Common myeloid progenitor, CD34-positive (primary cell): Measurements from ENCODE around the gene FHIT.

Source experiments
- CTCF ChIA-PET: fragments of 350-600 bp; sonication (Branson Sonifier 250); formaldehyde crosslinking; loops from one replicate; lab custom pipeline; 2021; ENCODE audit warnings: antibody characterized with exemption; lab: Charles Lee
- POLR2A ChIA-PET: fragments of 350-600 bp; sonication (Branson Sonifier 250); formaldehyde crosslinking; loops from one replicate; lab custom pipeline; 2021; ENCODE audit warnings: antibody characterized with exemption; lab: Charles Lee
- DNase-seq, 3 donors: peaks; one replicate each; pipeline versions ENCODE4 v3.0.0 to v3.0.0-alpha.2; 2013
- H3K27ac ChIP-seq, 2 experiments: 1 replicate in 1 of 2; 2 replicates in 1 of 2; pipeline ENCODE4 v1.7.0; 2013; ENCODE audit warnings: inconsistent platforms in 2 of 2, low read length in 2 of 2, mild to moderate bottlenecking in 2 of 2, low read depth in 1 of 2, moderate library complexity in 1 of 2; ENCODE audit not compliant: severe bottlenecking in 2 of 2, insufficient read depth in 1 of 2, poor library complexity in 1 of 2
- H3K27me3 ChIP-seq, 5 experiments: replicated peaks in 2 of 5; 1 replicate in 3 of 5; 2 replicates in 2 of 5; pipeline versions ENCODE4 v1.6.1 to v1.7.0; 2013; ENCODE audit warnings: low read length in 4 of 5, mild to moderate bottlenecking in 2 of 5, moderate library complexity in 2 of 5, inconsistent platforms in 1 of 5; ENCODE audit not compliant: insufficient read depth in 5 of 5, control insufficient read depth in 4 of 5
- H3K36me3 ChIP-seq, 4 experiments: 1 replicate in 2 of 4; 2 replicates in 2 of 4; pipeline versions ENCODE4 v1.6.1 to v1.7.0; 2013; ENCODE audit warnings: low read length in 3 of 4, control low read depth in 1 of 4, mild to moderate bottlenecking in 1 of 4; ENCODE audit not compliant: control insufficient read depth in 4 of 4, insufficient read depth in 4 of 4
- H3K4me1 ChIP-seq, 4 experiments: 1 replicate in 3 of 4; 2 replicates in 1 of 4; pipeline versions ENCODE4 v1.6.1 to v1.7.1; 2013; ENCODE audit warnings: low read length in 3 of 4, mild to moderate bottlenecking in 3 of 4, control low read depth in 1 of 4, inconsistent platforms in 1 of 4, moderate library complexity in 1 of 4; ENCODE audit not compliant: control insufficient read depth in 4 of 4, insufficient read depth in 4 of 4; ENCODE audit errors: control extremely low read depth in 1 of 4
- H3K4me3 ChIP-seq, 7 experiments: 1 replicate in 4 of 7; 2 replicates in 3 of 7; pipeline versions ENCODE4 v1.5.1 to v1.7.0; 2013; ENCODE audit warnings: mild to moderate bottlenecking in 7 of 7, low read length in 6 of 7, moderate library complexity in 6 of 7, inconsistent platforms in 2 of 7, low read depth in 2 of 7, control low read depth in 1 of 7; ENCODE audit not compliant: insufficient read depth in 4 of 7, control insufficient read depth in 1 of 7; ENCODE audit errors: extremely low read depth in 1 of 7
- H3K9me3 ChIP-seq, 5 experiments: 1 replicate in 4 of 5; 2 replicates in 1 of 5; pipeline versions ENCODE4 v1.6.1 to v1.7.1; 2013; ENCODE audit warnings: low read length in 4 of 5, mild to moderate bottlenecking in 2 of 5, inconsistent platforms in 1 of 5, low read depth in 1 of 5, moderate library complexity in 1 of 5; ENCODE audit not compliant: control insufficient read depth in 4 of 5, insufficient read depth in 2 of 5; ENCODE audit errors: control extremely low read depth in 1 of 5
- WGBS: methylation state at CpG from one replicate; pipeline ENCODE4 v1.1.5; 2013; ENCODE audit not compliant: insufficient coverage; 5-methylcytosine and 5-hydroxymethylcytosine counted together

FHIT gene

GRCh38 chr3:60355825-60356224 lies 895.4 kb downstream of the FHIT start:
- Histone ChIP-seq H3K36me3 (no peaks in the 10 kb centered on the region), H3K4me1 (no peaks in the 10 kb centered on the region), H3K4me3 (no peak overlapping the region), H3K27ac (no peak overlapping the region), H3K27me3 (no peaks in the 10 kb centered on the region), H3K9me3 (no peaks in the 10 kb centered on the region)
- ChIA-PET CTCF (no interaction called here), POLR2A (no interaction called here)
- WGBS = no CpG with 5 or more reads among the region's 2 CpGs
- no peak for DNase-seq

DNA sequence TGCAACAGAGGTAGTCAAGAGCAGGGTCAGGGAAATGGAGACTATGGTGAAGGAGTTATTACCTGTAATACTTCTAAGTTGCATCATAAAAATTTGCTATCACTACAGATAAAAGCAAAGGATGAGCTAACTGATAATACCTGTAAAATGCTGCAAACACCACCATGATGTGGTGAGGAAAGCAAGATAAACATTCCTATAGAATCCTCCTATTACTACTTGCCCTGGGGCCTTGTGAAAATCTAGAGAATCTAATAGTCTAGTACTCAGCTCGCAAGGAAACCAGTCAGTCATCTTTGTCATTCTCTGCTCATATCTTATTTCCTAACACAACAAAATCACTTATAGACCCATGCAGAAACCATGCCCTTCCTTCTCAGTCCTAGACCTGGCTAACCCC lies 899.8 kb downstream of the FHIT start:
- no peaks in the 10 kb centered on the region for H3K27me3 ChIP-seq
- H3K4me1 ChIP-seq = no peaks in the 10 kb centered on the region
- no peaks in the 10 kb centered on the region for H3K36me3 ChIP-seq

DNA sequence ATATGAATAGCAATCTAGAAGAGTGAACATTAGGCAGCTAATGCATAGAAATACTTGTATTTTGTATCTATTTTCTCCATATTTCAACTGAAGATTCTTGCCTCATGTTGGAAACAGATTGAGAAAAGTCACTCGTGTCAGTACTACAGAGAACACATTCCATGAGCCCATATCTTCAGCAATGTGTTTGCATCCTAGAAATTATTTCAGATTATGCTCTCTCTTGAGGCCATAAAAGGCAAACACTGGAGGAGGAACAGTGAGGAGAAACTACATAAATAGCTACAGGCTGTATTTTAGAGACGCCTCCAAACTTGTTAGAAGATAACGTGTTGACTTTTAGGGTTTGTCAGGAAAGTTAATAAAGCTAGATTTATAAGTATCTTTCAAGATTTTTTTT lies 906.9 kb downstream of the FHIT start:
- Histone ChIP-seq H3K27me3 (no peaks in the 10 kb centered on the region), H3K36me3 (no peaks in the 10 kb centered on the region), H3K4me1 (no peaks in the 10 kb centered on the region), H3K4me3 (no peak overlapping the region), H3K9me3 (no peaks in the 10 kb centered on the region), H3K27ac (no peak overlapping the region)
- ChIA-PET CTCF (no interaction called here), POLR2A (no interaction called here)
- WGBS = no CpG with 5 or more reads among the region's 3 CpGs
- DNase-seq = no peak

More for the DNA sequence above, 899.8 kb downstream of the FHIT start:
- Histone ChIP-seq H3K27ac (no peak overlapping the region), H3K4me3 (no peak overlapping the region), H3K9me3 (no peaks in the 10 kb centered on the region)
- ChIA-PET POLR2A (no interaction called here), CTCF (interaction anchor here (1.2 to 1.5 kb wide), 2 partner anchors 9 to 22 kb away, joined by 3 read pairs; no protein-coding TSS in a partner anchor)
- WGBS = 100% methylated on average over 1 of the region's 1 CpG
- DNase-seq = no peak

GRCh38 chr3:60343831-60344230 lies 907.4 kb downstream of the FHIT start:
- no peak overlapping the region for H3K4me3 ChIP-seq
- DNase-seq = no peak
- WGBS = no CpG with 5 or more reads among the region's 2 CpGs
- no peaks in the 10 kb centered on the region for H3K27me3 ChIP-seq
- ChIA-PET CTCF (no interaction called here), POLR2A (no interaction called here)
- H3K27ac ChIP-seq = no peak overlapping the region
- no peaks in the 10 kb centered on the region for H3K36me3 ChIP-seq
- H3K4me1 ChIP-seq = no peaks in the 10 kb centered on the region
- no peaks in the 10 kb centered on the region for H3K9me3 ChIP-seq

- no peaks in the 10 kb centered on the region for H3K36me3 ChIP-seq
- POLR2A ChIA-PET = no interaction called here
- H3K27ac ChIP-seq = no peak overlapping the region
- 92% methylated on average over 6 of the region's 6 CpGs for WGBS
- DNase-seq = no peak
- H3K4me1 ChIP-seq = peaks cover 0 to 4% (median 0%) of the 10 kb centered on the region in 4 experiments
- CTCF ChIA-PET = no interaction called here
- no peaks in the 10 kb centered on the region for H3K9me3 ChIP-seq
- H3K27me3 ChIP-seq = no peaks in the 10 kb centered on the region
- no peak overlapping the region for H3K4me3 ChIP-seq
These were observed 911.9 kb downstream of the FHIT start for GRCh38 chr3:60339304-60339703.

DNA sequence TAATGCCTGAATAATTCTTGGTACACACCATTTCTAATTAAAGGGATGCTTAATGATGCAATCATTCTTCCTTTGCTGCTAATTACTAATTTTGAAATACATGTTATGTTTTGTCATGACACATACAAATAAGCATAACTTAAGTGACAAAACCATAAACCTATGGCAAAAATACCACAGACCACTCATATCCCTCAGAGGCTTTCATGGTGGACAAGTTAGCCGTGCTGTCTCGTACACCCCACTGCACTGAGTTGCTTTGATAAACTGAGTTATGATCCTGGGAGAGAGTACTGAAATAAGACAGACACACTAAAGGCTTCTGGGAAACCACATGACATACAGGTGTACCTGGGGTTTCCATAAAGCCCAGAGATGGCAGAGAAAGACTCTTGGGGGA lies 913.8 kb downstream of the FHIT start:
- Histone ChIP-seq H3K4me3 (no peak overlapping the region), H3K36me3 (no peaks in the 10 kb centered on the region), H3K27me3 (no peaks in the 10 kb centered on the region), H3K4me1 (peaks cover 0 to 16% (median 3%) of the 10 kb centered on the region in 4 experiments), H3K9me3 (no peaks in the 10 kb centered on the region), H3K27ac (no peak overlapping the region)
- WGBS = 100% methylated on average over 2 of the region's 2 CpGs
- CTCF ChIA-PET = no interaction called here
- POLR2A ChIA-PET = no interaction called here
- DNase-seq = no peak

DNA sequence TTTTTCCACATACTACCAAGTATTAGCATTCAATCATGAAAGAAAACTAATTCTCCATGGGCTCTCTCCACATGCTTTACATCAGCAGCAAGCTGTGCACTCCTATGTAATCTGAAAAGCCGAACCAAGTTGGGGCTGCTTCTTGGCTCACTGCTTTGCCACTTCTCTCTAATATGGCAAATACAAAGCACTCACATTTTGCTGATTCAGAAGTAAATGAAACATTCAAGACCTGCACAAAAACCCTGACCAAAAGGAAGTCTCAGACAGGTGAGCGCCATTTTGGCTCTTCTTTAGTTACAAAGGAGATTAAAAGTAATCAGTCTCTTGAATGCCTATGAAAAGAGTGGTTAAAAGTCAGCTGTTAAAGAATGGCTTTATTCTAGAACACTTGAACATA lies 915.2 kb downstream of the FHIT start:
- DNase-seq = no peak
- no peak overlapping the region for H3K4me3 ChIP-seq
- no peaks in the 10 kb centered on the region for H3K27me3 ChIP-seq
- ChIA-PET CTCF (no interaction called here), POLR2A (no interaction called here)
- 100% methylated on average over 1 of the region's 2 CpGs for WGBS
- peaks cover 0 to 16% (median 3%) of the 10 kb centered on the region in 4 experiments for H3K4me1 ChIP-seq
- H3K36me3 ChIP-seq = no peaks in the 10 kb centered on the region
- no peak overlapping the region for H3K27ac ChIP-seq
- H3K9me3 ChIP-seq = no peaks in the 10 kb centered on the region
